HG02678 (cell line): Measurements from ENCODE around the gene BMERB1.

Experiments used
- ATAC-seq: cut with Tn5 transposase; IDR thresholded peaks from one replicate; pipeline ENCODE4 v1.9.1; 2021; ENCODE audit warnings: mild to moderate bottlenecking, moderate library complexity; ENCODE audit not compliant: unreplicated experiment

BMERB1 gene

DNA sequence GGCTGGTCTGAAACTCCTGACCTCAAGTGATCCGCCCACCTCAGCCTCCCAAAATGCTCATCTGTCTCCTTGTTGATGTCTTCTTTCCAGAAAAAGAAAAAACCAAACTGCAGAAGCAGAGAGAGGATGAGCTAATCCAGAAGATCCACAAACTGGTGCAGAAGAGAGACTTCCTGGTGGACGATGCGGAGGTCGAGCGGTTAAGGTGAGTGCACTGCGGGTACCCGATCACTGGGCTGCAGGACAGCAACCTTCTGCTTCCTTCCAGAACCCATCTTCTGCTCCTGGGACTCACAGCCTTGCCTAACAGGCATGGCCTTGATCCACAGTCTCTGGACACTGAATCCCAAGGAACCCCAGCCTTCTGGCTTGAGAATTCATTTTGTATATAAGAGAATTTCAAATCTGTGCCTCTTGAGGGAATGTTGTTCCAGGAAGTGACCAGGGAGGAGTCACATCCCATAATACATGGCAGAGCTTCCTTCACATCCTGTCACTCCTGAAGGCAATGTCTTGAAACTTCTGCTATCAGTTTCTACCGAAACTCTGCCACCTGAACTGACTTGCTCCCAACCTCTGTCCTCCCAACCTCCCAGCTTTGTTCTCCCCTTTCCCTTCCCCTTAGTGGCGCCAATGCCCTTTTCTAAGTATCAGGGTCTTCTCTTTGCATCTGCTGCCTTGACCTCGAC lies 146.9 kb downstream of the BMERB1 start:
- ATAC-seq = no peak

DNA sequence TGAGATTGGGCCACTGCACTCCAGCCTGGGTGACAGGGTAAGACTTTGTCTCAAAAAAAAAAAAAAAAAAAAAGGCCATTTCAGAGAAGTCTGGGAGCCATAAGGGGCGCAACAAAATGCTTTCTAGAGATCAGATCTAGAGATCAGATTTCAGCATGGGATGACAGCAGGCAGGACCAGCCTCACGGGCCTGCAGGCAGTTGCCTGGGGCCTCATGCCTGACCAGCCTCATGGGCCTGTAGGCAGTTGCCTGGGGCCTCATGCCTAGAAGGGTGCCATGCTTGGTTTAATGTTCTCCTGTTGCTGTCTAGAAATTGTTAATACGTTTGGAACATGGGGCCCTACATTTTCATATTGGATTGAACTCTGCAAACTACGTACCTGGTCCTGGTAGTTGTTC lies 149.1 kb downstream of the BMERB1 start:
- no peak for ATAC-seq

DNA sequence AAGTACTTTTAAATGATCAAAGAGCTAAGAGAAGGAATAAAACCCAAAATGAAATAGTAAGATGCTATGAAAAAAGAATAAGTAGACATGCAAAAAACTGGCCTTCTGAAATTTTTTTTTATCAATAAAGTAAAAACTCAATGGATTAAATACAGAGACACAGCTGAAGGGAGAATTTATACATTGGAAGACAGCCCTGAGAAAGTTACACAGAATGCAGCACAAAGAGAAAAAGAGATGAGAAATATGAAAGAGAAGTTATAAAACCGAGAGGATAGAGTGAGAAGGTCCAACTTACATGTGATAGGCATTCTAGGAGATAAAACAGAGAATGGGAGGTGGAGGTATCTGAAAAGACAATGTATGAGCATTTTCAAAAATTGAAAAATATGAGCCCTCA lies 151.6 kb downstream of the BMERB1 start:
- no peak for ATAC-seq

DNA sequence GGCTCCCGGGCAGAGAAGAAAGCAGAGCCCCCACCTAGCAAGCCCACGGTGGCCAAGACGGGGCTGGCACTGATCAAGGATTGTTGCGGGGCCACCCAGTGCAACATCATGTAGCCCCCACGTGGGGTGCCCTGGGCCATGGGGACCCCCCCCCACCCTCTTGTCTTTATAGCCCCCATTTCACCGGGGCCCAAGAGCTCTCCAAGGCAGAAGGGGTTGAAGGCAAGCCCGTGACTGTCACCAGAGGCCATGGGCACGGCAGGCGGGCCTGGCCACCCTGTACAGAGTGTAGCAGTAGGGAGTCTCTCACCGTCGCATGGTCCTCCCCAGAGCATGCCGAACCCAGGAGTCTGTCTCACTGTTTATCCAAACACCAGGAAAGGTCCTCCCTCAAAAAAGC lies 152.3 kb downstream of the BMERB1 start:
- ATAC-seq = no peak

DNA sequence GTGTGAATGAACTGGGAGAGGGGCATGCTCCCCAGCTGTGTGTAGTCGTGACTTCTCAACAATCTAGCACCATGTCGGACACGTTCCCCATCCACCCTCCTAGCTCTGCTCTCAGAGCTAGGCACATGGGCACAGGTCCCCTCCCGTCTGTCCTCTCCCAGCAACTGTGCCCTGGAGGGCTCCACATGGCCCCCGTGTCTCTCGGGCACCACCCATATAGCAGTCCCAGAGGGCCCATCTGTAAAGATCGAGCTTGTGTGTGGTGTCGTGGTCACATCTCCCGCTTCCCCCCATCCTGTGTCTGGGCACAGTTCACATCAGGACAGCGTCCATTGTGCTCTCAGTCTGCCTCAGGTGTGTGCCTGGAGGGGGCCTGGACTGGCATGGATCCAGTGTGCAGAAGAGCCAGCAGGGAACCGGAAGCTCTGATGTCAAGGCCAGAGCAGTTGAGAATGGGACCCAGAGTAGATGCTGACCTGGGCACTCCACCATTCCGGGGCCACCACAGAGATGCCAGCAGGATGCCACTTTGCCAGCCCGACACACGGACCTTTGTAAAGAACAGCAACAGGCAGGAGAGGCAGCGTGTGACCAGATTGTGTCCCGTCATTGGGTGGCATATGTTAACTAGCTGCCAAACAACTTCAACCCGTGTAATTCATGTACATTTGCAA lies 152.9 kb downstream of the BMERB1 start:
- no peak for ATAC-seq

DNA sequence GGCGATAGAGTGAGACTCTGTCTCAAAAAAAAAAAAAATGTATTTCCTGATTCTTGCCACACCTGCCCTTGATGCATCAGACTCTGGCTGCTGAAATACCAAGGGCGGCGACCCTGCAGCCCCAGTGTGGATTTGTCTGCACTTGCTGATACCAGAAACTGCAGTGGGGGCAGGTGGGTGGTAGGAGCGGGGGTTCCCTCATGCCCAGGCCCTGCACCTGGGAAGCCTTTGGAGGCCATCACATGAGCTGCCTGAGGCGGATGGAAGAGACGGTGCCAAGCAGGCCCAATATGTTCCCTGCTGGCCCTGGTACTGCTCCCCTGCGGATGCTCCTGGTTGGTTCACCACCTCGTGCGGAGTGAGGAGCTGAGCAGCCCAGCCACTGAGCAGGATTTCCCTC lies 157.9 kb downstream of the BMERB1 start:
- ATAC-seq = no peak

DNA sequence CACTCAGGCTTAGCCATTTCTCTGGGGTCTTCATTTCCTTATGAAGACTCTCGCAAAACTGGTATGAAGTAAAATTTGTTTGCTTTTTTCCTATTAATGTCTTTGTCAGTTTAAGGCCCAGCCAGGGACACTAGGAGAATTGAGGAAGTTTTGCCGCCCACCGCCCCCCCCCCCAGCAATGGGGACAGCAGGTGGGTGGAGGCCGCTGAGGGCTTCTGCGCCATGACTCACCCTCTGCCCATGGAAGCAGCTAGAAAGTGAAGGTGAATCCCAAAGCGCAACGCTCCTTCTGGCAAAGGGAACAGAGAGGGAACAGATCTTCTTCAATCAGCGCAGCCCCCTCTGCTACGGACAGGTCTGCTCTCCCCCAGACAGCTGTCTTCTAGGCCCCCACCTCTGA lies 158.8 kb downstream of the BMERB1 start:
- ATAC-seq = no peak

DNA sequence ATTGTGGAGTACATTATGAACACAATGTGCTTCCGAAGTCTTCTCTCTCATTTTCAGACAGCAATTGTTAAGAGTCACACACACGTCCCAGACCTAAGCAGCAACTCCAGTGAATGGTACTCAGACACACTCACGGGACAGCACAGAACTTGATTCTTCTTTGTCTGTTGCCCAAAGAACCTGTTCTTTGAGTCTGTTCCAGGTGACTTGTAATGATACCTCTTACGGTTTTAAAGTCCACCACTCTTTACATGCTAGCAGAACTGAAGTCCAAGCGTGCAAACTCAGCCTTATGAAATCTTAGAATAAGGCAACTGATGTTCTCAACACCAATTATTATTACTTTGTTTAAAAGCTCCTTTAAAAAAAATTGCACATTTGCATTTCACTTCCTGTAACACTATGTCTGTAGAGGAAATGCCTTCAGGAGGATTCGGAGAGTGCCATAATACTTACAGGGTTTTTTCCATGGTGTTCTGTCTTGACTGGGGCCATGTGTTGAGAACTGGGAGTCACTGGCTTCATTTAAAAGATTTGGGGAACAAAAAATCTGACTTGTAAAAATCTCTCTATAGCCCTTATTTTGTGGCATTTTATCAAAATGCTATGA lies 160.4 kb downstream of the BMERB1 start:
- no peak for ATAC-seq

DNA sequence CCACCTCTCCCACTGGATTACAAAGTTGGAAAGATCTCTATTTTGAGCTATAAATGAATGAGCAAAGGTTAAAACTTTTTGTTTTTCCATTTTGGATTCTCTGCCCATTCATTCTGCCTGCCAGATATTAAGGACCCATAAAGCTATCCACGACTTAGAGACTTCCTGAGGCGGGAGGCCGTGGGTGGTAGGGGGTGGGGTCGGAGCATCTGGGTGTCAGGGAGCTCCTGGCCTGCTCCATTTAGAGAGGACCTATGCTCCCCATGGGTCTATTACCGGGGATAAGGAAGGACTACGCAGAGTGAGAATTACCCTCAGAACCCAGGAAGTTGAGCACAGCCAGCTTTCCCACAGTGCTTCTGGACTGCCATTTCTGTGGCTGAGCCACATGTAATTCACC lies 162.7 kb downstream of the BMERB1 start:
- no peak for ATAC-seq

DNA sequence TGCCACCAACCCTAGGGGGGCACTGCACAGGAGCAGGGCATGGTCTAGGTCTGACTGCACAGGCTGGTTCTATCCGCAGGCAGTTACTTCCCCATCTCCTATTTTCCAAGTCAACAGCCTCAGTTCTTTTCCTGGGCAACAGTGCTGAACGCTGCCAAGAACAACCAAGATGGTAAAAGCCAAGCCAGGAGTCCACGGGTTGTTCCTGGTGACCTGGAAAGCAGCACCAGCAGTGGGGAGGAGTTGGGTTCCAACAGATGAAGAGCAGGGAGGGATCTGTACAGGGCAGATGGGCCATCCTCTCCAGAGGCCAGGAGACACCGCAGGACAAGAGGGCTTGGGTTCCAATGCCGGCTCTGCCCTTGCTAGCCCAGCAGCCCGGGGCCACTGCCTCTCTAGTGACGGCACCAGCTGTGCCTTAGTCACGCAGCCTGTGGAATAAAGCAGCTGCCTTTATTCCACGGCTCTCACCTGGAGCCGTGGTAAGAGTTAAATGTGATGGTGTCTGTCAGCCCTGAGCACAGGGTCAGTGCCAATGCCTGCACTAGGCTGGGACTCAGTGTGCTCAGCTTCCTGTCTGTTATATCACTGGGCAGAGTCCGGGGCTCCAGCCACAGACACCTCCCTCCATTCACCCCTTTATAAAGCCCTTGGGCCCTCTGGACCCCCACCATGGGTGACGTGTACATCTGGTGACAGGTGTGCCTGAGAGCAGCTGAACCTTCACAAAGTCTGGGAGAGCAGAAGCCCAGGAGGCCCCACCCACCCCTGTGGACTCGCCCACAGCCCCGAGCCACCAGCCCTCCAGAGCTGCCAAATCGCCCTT lies 163.6 kb downstream of the BMERB1 start:
- no peak for ATAC-seq

DNA sequence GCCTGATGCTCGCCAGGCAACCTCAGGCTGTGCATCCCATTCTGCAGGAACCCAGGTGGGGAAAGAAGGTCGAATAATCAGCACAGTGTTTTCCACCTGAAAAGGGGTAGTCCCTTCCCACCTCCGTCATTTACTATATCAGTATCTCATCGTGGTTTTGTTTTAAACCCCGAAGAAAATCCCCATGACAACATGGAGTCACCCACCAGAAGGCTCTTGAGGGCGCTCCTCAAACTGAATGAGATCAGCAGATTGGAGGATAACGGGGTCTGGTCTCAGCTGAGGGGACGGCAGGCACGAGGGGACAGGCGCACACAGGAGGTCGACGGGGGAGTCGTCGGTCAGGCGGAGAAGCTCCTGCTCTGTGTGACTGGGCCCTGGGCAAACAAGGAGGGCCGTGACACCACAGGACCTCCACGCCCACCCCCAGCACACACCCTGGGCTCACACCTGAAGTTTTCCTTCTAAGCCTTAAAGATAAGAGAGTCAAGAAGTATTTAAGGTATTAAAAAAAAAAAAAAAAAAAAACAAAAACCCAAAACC lies 164.3 kb downstream of the BMERB1 start:
- ATAC-seq = no peak

DNA sequence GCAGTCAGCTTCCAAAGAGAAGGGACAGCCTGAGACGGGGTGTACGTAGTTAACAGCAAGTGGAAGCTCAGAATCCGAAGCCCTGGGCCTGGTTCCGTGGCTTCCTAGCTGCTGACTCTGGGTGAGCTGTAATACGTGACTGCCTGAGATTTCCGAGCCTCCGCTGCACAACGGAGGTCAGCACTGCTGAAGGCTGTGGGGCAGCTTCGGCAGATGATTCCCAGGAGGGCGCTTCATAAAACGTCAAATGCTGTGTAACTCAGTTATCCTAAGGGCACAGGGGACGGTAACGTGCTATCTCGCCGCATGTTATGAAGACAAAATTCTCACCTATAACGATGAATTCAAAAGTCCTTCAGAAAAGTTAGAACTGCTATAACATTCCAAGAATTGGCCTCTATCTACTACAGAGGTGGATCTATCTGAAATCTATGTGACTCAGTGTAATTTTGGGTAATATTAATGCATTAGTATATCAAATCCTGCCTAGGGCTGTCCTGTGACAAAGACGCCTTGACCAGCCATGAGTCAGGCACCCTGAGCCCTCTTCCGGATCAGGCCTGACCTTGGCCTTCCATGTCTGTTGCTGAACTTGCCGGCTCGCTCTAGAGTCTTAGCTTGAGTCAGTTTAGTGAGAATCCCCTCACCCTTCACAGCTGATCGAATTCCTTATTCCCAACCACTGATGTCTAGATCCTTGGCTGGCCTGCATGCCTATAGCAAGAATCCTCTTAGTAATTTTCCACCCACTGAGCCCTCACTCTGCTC lies 165.1 kb downstream of the BMERB1 start:
- no peak for ATAC-seq

DNA sequence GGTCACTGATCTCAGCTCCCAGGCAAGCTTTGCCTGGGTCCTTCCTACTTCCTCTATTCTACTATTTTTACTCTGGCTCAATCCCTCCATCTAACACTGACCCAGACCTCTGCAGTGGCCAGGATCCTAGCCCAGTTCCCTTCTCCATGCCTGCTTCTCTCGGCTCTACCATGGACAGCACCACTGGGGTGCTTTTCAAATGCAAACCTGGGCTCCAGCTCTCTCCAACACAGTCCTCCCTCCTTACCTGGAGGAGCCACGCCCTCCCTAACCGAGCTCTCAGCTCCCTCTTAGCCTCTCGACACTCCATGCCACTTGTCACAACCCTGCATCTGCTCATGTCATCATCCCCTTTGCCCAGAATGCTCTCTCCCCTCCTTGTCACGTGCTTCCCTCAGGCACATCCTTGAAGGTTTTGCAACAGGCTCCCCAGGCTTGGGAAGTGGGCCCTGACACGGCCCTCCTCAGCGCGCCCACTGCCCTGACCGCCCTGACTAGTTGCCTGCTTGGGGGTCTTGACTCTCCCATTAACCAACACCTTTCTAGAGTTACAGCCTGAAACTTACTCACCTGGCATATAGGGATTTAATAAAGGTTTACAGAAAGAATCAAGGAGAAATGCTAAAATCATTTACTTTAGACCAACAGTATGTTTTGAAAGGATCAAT lies 167.0 kb downstream of the BMERB1 start:
- ATAC-seq = no peak

DNA sequence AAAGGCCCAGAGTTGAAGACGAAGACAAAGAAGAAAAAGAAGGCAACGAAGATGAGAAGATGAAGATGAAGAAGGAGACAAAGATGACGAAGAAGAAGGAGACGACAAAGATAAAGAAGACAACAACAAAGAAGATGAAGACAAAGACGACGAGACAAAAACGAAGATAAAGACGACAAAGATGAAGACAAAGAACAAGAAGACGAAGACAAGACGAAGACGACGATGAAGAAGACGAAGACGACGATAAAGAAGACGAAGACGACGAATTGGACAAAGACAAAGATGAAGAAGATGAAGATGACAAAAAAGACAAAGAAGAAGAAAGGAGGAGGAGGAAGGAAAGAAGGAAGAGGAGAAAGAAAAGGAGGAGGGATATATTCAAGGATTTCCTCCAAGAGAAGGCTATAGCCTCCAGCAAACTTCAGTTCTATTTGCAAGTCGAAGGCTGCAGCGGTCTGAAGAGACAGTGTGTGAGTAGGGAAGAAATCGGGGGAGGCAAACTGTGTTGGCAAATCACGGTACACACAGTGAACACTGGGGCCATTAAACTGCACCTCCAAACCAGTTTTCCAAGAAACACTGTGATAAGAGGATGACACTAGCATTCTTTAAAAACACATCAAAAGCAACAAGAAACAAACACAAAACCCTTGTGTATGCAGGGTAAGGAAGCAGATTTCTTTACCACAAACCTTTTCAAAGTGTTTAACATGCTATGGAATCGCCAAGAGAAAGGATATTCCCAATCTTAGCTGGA lies 168.1 kb downstream of the BMERB1 start:
- no peak for ATAC-seq

DNA sequence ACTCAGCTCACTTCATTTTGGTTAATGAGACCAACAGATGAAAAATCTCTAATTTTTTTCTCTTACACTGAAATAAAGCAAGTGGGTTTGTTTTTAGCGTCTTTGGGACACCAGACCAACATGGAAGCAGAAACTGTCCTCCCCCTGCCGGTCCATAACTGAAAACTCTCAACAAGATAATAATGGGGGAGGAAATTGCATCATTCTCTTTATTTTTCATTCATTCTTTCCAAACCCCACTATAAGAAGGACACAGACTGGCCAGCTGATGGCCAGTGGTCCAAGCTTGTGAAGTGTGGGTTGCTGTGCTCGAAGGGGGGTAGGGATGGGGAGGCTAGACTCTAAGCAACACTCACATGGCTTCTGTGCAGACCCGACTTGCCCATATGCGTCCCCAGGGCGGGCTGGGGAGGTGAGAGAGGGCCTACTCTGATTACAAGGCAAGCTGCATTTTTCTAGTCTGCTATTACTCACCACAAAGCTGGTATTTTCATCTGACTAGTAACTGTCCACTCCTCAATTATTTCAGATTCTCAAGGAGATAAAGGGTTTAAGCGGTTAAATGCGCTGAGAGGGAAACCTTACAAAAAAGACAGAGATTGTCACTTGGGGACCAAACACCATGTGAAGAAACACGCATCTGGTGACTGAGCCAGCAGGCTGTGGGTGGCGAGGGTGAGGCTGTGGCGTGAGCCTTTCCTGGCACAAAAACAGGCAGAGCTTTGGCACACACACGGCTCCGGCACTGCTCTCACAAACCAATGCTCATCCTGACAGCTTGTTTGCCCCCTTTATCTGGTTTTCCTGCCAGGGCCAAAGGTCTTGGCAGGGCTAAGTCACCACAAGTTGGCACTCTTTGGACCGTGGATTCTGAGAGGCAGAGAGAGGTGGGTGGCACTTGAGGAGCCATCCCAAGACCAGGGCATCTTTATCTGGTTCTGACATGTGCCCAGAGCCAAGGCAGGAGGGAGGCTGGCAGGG lies 170.4 kb downstream of the BMERB1 start:
- no peak for ATAC-seq

DNA sequence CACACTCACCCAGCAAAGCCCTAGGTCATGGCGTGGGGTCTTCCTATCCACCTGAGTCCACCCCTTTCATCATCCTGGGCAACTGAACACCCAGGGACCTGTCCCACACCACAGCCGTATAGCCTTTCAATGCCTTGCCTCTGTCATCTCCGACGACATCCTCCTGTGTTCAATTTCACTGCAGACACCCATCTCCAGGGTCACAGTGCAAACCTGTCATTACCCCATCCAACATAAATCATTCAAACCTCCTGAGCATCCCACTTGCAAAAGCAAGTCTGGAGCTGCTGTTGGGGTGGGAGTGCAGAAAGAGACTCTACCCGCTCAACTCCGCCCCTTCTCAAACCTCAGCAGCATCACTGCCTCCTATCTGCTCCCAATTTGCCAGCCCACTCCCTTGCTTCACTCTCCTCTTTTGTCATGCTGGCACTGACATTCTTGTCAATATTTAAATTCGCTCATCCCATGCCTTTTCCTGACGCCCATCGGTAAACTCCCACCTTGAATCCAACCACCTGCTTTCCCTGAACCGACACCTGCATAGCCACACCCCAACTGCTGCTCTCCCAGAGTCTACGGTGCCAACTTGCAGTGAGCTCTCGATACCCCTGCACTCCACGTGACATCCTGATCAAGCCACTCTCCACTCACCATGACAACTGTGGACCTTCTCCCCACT lies 171.6 kb downstream of the BMERB1 start:
- ATAC-seq = no peak

DNA sequence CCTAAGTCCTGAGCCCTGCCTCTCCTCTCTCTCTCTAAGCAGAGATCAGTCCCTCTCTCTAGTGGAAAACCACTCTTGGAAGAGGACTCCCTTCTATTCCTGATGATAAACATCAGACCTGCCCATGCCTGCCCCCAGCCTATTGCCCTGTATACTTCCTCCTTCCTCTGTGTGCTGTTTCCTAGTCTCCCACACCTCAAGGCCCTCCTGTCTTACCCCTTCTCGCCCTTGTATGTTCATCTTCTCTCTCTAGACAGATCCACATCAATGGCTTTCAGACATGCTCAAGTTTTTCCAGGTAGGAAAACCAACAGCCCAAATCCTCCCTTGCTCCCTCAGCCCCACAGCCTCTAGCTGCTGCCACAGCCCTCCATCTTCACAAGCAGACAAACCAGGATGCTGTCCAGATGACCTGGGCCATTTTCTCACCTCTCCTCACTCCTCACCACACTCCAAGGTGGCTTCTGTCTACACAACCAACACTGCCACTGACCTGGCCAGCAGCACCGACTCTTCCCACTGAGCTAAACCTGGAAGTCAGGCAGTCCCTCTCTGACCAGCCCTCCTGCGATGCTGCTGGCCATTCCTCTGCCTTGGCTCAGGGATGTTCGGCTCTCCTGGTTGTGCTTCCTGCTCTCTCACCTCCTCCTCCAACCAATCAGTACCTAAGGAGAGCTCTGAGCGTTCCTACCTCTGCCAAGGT lies 172.3 kb downstream of the BMERB1 start:
- ATAC-seq = no peak
